RWPE2 (cell line): ENCODE measurements around the gene GALNT10.

ENCODE experiments used
- ATAC-seq: fragments of 200-7000 bp; cut with Tn5 transposase; 3 replicates; pipeline ENCODE4 v1.9.1; 2021; ENCODE audit warnings: low read depth
- DNase-seq: peaks from one replicate; pipeline ENCODE4 v3.0.0-alpha.2; 2020; ENCODE audit warnings: low spot score
- H3K27ac ChIP-seq: fragments of 450-650 bp; 2 replicates; pipeline ENCODE4 v1.5.1; 2017; ENCODE audit warnings: mild to moderate bottlenecking; ENCODE audit not compliant: poor library complexity, severe bottlenecking
- H3K27me3 ChIP-seq: fragments of 250-450 bp; sonication (Bioruptor Pico); 2 replicates; pipeline ENCODE4 v1.5.1; 2021; ENCODE audit warnings: mild to moderate bottlenecking, moderate library complexity; ENCODE audit not compliant: insufficient read depth, poor library complexity, severe bottlenecking
- H3K36me3 ChIP-seq: fragments of 250-450 bp; sonication (Bioruptor Pico); 2 replicates; pipeline ENCODE4 v1.5.1; 2020; ENCODE audit warnings: low read depth, mild to moderate bottlenecking, moderate library complexity
- H3K4me1 ChIP-seq: fragments of 250-450 bp; sonication (Bioruptor Pico); 2 replicates; pipeline ENCODE4 v1.5.1; 2021; ENCODE audit warnings: mild to moderate bottlenecking, moderate library complexity; ENCODE audit not compliant: insufficient read depth, poor library complexity, severe bottlenecking
- H3K4me3 ChIP-seq: fragments of 250-450 bp; sonication (Bioruptor Pico); 2 replicates; pipeline ENCODE4 v1.5.1; 2021; ENCODE audit warnings: mild to moderate bottlenecking, moderate library complexity; ENCODE audit not compliant: severe bottlenecking
- H3K9me3 ChIP-seq: fragments of 250-450 bp; sonication (Bioruptor Pico); 2 replicates; pipeline ENCODE4 v1.5.1; 2021; ENCODE audit warnings: mild to moderate bottlenecking, moderate library complexity; ENCODE audit not compliant: severe bottlenecking
- TF ChIP-seq, protein P1 (sequence below): fragments of 450-650 bp; IDR thresholded peaks from one replicate; pipeline ENCODE4 v1.5.1; 2017; ENCODE audit warnings: mild to moderate bottlenecking, moderate library complexity; ENCODE audit not compliant: poor library complexity, severe bottlenecking

GALNT10 gene

DNA sequence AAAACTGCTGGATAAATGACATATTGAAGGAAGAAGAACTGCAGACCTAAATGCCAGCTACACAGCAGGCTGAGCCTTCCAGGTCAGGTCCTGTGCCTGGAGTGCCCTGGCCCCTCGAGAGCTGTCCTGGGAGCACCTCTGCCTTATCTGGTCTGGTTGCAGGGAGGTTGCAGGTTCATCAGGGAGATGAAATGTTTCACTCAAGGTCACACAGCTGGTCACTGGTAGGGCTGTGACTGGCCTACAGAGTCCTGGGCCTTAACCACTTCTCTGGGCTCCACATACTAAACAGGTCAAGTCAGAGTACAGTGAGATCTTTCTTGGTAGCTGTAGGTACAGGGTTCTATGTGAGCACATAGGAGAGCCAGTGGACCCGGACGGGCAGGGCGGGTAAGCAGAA, 16.7 kb downstream of the GALNT10 start:
- ATAC-seq: no peak
- Histone ChIP-seq H3K36me3 (no peaks in the 10 kb centered on the region), H3K27ac (no peak overlapping the region), H3K4me1 (no peaks in the 10 kb centered on the region), H3K27me3 (no peaks in the 10 kb centered on the region), H3K9me3 (no peaks in the 10 kb centered on the region), H3K4me3 (no peak overlapping the region)
- TF ChIP-seq, protein P1, sequence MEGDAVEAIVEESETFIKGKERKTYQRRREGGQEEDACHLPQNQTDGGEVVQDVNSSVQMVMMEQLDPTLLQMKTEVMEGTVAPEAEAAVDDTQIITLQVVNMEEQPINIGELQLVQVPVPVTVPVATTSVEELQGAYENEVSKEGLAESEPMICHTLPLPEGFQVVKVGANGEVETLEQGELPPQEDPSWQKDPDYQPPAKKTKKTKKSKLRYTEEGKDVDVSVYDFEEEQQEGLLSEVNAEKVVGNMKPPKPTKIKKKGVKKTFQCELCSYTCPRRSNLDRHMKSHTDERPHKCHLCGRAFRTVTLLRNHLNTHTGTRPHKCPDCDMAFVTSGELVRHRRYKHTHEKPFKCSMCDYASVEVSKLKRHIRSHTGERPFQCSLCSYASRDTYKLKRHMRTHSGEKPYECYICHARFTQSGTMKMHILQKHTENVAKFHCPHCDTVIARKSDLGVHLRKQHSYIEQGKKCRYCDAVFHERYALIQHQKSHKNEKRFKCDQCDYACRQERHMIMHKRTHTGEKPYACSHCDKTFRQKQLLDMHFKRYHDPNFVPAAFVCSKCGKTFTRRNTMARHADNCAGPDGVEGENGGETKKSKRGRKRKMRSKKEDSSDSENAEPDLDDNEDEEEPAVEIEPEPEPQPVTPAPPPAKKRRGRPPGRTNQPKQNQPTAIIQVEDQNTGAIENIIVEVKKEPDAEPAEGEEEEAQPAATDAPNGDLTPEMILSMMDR: no peak
- no peak for DNase-seq

DNA sequence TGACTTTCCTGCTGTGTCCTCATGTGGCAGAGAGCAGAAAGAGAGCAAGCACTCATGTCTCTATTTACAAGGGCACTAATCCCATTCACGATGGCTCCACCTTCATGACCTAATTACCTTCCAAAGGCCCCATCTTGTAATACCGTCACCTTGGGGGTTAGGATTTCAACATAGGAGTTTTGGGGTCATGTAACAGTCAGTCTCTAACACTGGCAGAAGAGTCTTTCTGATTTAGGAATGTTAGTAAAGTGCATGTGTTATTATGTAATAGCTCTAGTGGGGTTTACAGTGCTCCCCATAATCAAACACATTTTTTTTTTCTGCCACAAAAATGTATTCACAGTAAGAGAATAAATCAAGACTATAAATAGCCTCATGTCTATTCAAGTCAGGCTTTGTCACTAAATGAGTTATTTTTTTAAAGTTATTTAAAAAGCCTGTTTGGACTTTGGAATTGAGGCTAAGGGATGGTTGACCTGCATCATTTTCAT, 19.1 kb downstream of the GALNT10 start:
- Histone ChIP-seq H3K9me3 (no peaks in the 10 kb centered on the region), H3K4me3 (no peak overlapping the region), H3K27ac (no peak overlapping the region), H3K36me3 (no peaks in the 10 kb centered on the region), H3K27me3 (no peaks in the 10 kb centered on the region), H3K4me1 (peaks cover 9% of the 10 kb centered on the region)
- TF ChIP-seq, protein P1: no peak
- DNase-seq (no peak), ATAC-seq (no peak)

- TF ChIP-seq, protein P1: no peak
- no peak overlapping the region for H3K4me3 ChIP-seq
- H3K36me3 ChIP-seq: no peaks in the 10 kb centered on the region
- H3K9me3 ChIP-seq: no peaks in the 10 kb centered on the region
- H3K4me1 ChIP-seq: peaks cover 14% of the 10 kb centered on the region
- ATAC-seq: no peak
- H3K27ac ChIP-seq: no peak overlapping the region
- no peaks in the 10 kb centered on the region for H3K27me3 ChIP-seq
- no peak for DNase-seq
Measured at GRCh38 chr5:154210163-154210562, 19.6 kb downstream of the GALNT10 start.

DNA sequence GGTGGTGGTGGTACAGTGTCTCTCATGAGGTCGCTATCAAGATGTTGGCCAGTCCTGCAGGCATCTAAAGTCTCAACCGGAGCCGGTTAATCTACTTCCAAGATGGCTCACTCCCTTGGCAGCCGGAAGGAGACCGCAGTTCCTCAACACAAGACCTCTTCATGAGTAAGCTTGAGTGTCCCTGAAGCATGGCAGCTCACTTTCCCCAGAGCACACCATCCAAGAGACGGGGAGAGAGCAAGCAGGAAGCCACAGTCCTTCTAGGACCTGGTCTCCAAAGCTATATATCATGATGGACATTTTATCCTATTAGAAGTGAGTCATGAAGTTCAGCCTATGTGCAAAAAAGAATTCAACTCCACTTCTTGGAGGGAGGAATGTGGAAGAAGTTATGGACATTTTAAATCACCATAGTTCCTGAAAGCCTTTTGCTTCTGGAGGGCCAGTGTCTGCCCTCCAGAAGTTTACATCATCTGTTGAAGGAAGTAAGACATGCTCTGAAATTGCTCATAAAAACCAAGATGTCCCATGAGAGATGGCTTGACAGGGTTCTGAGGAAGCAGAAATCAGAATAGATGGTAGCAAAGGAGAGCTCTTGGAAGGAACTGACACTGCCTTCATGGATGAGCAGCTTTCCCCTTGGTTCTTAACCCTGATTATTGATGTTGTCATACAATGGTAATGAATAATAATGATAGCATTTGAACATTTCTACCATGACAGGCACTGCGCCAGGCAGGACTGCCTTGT, 21.3 kb downstream of the GALNT10 start:
- no peak overlapping the region for H3K4me3 ChIP-seq

More for the DNA sequence above, 21.3 kb downstream of the GALNT10 start:
- TF ChIP-seq, protein P1: no peak
- DNase-seq (no peak), ATAC-seq (no peak)
- Histone ChIP-seq H3K27me3 (no peaks in the 10 kb centered on the region), H3K36me3 (no peaks in the 10 kb centered on the region), H3K9me3 (no peaks in the 10 kb centered on the region), H3K27ac (no peak overlapping the region), H3K4me1 (peaks cover 26% of the 10 kb centered on the region)
